K562 (cell line): Measurements from ENCODE around the gene PRRC2B. TPM values are rescaled to one million over a fixed set of nuclear protein-coding genes. Genes with fewer than 3 reads are reported as not detected.

ENCODE experiments used
- ATAC-seq: fragments of 200-7000 bp; cut with Tn5 transposase; 3 replicates; pipeline ENCODE4 v1.9.1; 2020; ENCODE audit warnings: moderate library complexity
- BruUV-seq: library from RNA; stranded (reverse); fragments of 400-500 nt; replicated peaks from 2 replicates; lab custom pipeline; 2021; lab: Mats Ljungman, UMichigan
- CTCF ChIA-PET: fragments of 300-600 bp; formaldehyde crosslinking; extraction: SDS; loops from one replicate; lab custom pipeline; 2021; ENCODE audit warnings: low intra/inter-chr PET ratio; lab: Yijun Ruan, JAX
- POLR2A ChIA-PET: fragments of 300-600, 350-650 bp; sonication (Branson Sonifier 250); formaldehyde crosslinking; extraction: SDS; loops from one replicate; lab custom pipeline; 2021; ENCODE audit warnings: antibody characterized with exemption, inconsistent platforms; lab: Yijun Ruan, JAX
- DNase-seq, 4 experiments: peaks; one replicate each; pipeline versions ENCODE4 v3.0.0 to v3.0.0-alpha.2; 2011 to 2018; ENCODE audit warnings: low spot score in 3 of 4, mixed read lengths in 3 of 4; ENCODE audit errors: extremely low read depth in 1 of 4
- FAIRE-seq: peaks from 2 replicates; lab custom pipeline; 2011; peaks lifted over from hg19 to GRCh38; lab: Jason Lieb, UNC
- H2AFZ ChIP-seq: 2 replicates; pipeline ENCODE4 v1.6.0; 2011; ENCODE audit warnings: low read depth, low read length, control low read depth, inconsistent platforms
- H3K27ac ChIP-seq: fragments of 200-600 bp; 3 replicates; pipeline ENCODE4 v1.8.0; 2011; ENCODE audit warnings: low read depth, mild to moderate bottlenecking, control low read depth, inconsistent platforms, low read length, moderate library complexity, mixed read lengths; ENCODE audit errors: extremely low read depth
- H3K27me3 ChIP-seq, 2 experiments: fragments of 300-600 bp in 1 of 2; 2 replicates in 1 of 2; 3 replicates in 1 of 2; pipeline versions ENCODE4 v1.6.0 to v1.8.0; 2011; ENCODE audit warnings: inconsistent platforms in 2 of 2, low read length in 2 of 2, mild to moderate bottlenecking in 1 of 2, mixed read lengths in 1 of 2, moderate library complexity in 1 of 2; ENCODE audit not compliant: control insufficient read depth in 2 of 2, insufficient read depth in 2 of 2
- H3K36me3 ChIP-seq: fragments of 300-600 bp; 3 replicates; pipeline ENCODE4 v1.8.0; 2011; ENCODE audit warnings: mild to moderate bottlenecking, low read length, inconsistent platforms; ENCODE audit not compliant: control insufficient read depth, insufficient read depth
- H3K4me1 ChIP-seq, 2 experiments: fragments of 200-600 bp in 1 of 2; replicated peaks in 1 of 2; 2 replicates in 1 of 2; 3 replicates in 1 of 2; pipeline versions ENCODE4 v1.5.1 to v1.8.0; 2011; ENCODE audit warnings: inconsistent platforms in 2 of 2, low read length in 2 of 2, mild to moderate bottlenecking in 1 of 2, mixed read lengths in 1 of 2, moderate library complexity in 1 of 2; ENCODE audit not compliant: control insufficient read depth in 2 of 2, insufficient read depth in 2 of 2
- H3K4me2 ChIP-seq: 2 replicates; pipeline ENCODE4 v1.6.1; 2011; ENCODE audit warnings: low read length, control low read depth, inconsistent platforms, mixed read lengths; ENCODE audit not compliant: insufficient read depth
- H3K4me3 ChIP-seq: fragments of 200-600 bp; sonication (generic), shearing (Covaris generic); 2 replicates; pipeline ENCODE4 v1.5.1; 2016; ENCODE audit warnings: control low read depth, inconsistent platforms
- H3K79me2 ChIP-seq: fragments of 200-600 bp; 3 replicates; pipeline ENCODE4 v1.8.0; 2011; ENCODE audit warnings: low read length, inconsistent platforms; ENCODE audit not compliant: control insufficient read depth, insufficient read depth
- H3K9ac ChIP-seq, 2 experiments: 2 replicates each; pipeline versions ENCODE4 v1.6.0 to v1.6.1; 2011; ENCODE audit warnings: low read depth in 2 of 2, low read length in 2 of 2, control low read depth in 1 of 2, inconsistent platforms in 1 of 2, mild to moderate bottlenecking in 1 of 2, mixed read lengths in 1 of 2; ENCODE audit not compliant: insufficient read depth in 1 of 2
- H3K9me1 ChIP-seq: one replicate; pipeline ENCODE4 v1.6.0; 2011; ENCODE audit warnings: inconsistent platforms, mild to moderate bottlenecking, low read length, moderate library complexity; ENCODE audit not compliant: control insufficient read depth, insufficient read depth
- H3K9me3 ChIP-seq: replicated peaks from 2 replicates; pipeline ENCODE4 v1.5.1; 2011; ENCODE audit warnings: low read depth, low read length, inconsistent platforms; ENCODE audit not compliant: control insufficient read depth, insufficient read depth
- H4K20me1 ChIP-seq: replicated peaks from 2 replicates; pipeline ENCODE4 v1.6.1; 2011; ENCODE audit warnings: low read length, inconsistent platforms, mixed read lengths; ENCODE audit not compliant: control insufficient read depth, insufficient read depth
- HMG20A ChIP-seq: fragments of 450-650 bp; formaldehyde crosslinking; conservative IDR thresholded peaks from 2 replicates; pipeline ENCODE4 v1.4.0; 2020; ENCODE audit warnings: mild to moderate bottlenecking, mixed read lengths
- MLLT1 ChIP-seq, 2 experiments: fragments of 450-650 bp; IDR thresholded peaks; 2 replicates each; pipeline ENCODE4 v1.6.1; 2016
- RCOR1 ChIP-seq, 2 experiments: IDR thresholded peaks; 2 replicates each; pipeline ENCODE4 v1.6.1; 2012; ENCODE audit warnings: low read depth in 2 of 2, low read length in 2 of 2, borderline replicate concordance in 1 of 2, improper control_type of control experiment in 1 of 2
- SIN3B ChIP-seq: fragments of 450-650 bp; IDR thresholded peaks from 2 replicates; pipeline ENCODE4 v1.6.1; 2017; ENCODE audit warnings: low read depth, mild to moderate bottlenecking, moderate library complexity
- ZNF311 ChIP-seq: fragments of 250-450 bp; sonication (Bioruptor Pico); IDR thresholded peaks from 2 replicates; pipeline ENCODE4 v1.4.0; 2020; ENCODE audit warnings: mild to moderate bottlenecking, moderate library complexity
- WGBS: fragments of 100-300 bp; shearing (Covaris generic); methylation state at CpG from one replicate; pipeline ENCODE4 v1.1.6; 2016; ENCODE audit warnings: low coverage, mixed read lengths; ENCODE audit not compliant: insufficient coverage; ENCODE audit errors: missing lambda C conversion rate; 5-methylcytosine and 5-hydroxymethylcytosine counted together
- in situ Hi-C: fragments of 300-500 bp; cut with MboI; formaldehyde crosslinking; loops from 4 replicates; pipeline ENCODE4 v1.15.0; 2018; ENCODE audit warnings: inconsistent platforms, mixed read lengths
- intact Hi-C: fragments of 100-400 bp; cut with micrococcal nuclease; formaldehyde crosslinking; loops from 2 replicates; pipeline ENCODE4 v1.14.2; 2022
- polyA plus RNA-seq, 8 experiments: library from polyadenylated mRNA; depleted of rRNA in 4 of 8; stranded (reverse) in 5 of 8; unstranded in 3 of 8; fragments of >200 nt; fragmentation: Nextera tagmentation in 2 of 8; fragmentation: Illumina TruSeq in 1 of 8; extraction: Ambion mirVana in 2 of 8; extraction: Trizol in 1 of 8; gene quantifications; 2 replicates each; pipeline versions ENCODE4 v1.2.1 to v1.2.3, GENCODE V29; 2011 to 2014; ENCODE audit warnings: inconsistent platforms in 1 of 8, missing spikeins in 1 of 8
- total RNA-seq, 7 experiments: library from RNA; depleted of rRNA in 6 of 7; stranded (reverse); fragments of >200 nt in 6 of 7; fragmentation: Illumina TruSeq in 2 of 7; extraction: Trizol in 2 of 7; gene quantifications; 2 replicates each; pipeline versions ENCODE4 v1.2.1 to v1.2.3, GENCODE V29; 2011 to 2021; ENCODE audit warnings: low replicate concordance in 1 of 7

Gene PRRC2B
- total and polyA plus RNA-seq, 9 of the 15 experiments (the other 6 are each of a cell fraction or from before 2014, with no cell fraction given) = 0.34 to 125 (median 30.9) TPM

- no peak overlapping the region for H3K4me2 ChIP-seq
- DNase-seq (no peak), FAIRE-seq (no peak), ATAC-seq (no peak)
- POLR2A ChIA-PET = interaction anchor here (0.6 to 1.5 kb wide), 5 partner anchors 9 to 898 kb away, joined by 3 to 7 read pairs (median 4); partner anchors contain the start of gene POMT1
- H3K27ac ChIP-seq = no peak overlapping the region
- H3K36me3 ChIP-seq = peaks cover 55% of the 10 kb centered on the region; the same call in 2 of the 3 replicates
- no peaks in the 10 kb centered on the region for H3K4me1 ChIP-seq
- WGBS = 88% methylated on average over 5 of the region's 6 CpGs
- H3K9ac ChIP-seq = 0 out of 4 replicates have a peak overlapping the region, but pooled peaks of 1 of the 2 experiments have one; percentile 20
- BruUV-seq = no TSS peak
- H3K9me3 ChIP-seq = no peaks in the 10 kb centered on the region
- H3K79me2 ChIP-seq = no peaks in the 10 kb centered on the region
- intact Hi-C loops (no loop called here), in situ Hi-C loops (loop anchor here (10.0 kb wide), 1 partner anchor 233 kb away; the partner anchor contains the start of gene RAPGEF1)
- no peak overlapping the region for H2AFZ ChIP-seq
- CTCF ChIA-PET = no interaction called here
- no peaks in the 10 kb centered on the region for H3K27me3 ChIP-seq
- H4K20me1 ChIP-seq = no peaks in the 10 kb centered on the region; the same call in 1 of the 2 replicates
- H3K9me1 ChIP-seq = no peaks in the 10 kb centered on the region
- H3K4me3 ChIP-seq = no peak overlapping the region
- no peak for TF ChIP-seq ZNF311 (CRISPR knock-in tag)
- no peak for TF ChIP-seq RCOR1 (IDR thresholded peaks at IDR 0.05; ENCODE audit: borderline replicate concordance in 1 of 2, low read depth in 2 of 2, low read length in 2 of 2)
- TF ChIP-seq HMG20A (CRISPR knock-in tag) = no peak
- TF ChIP-seq SIN3B = no peak
- TF ChIP-seq MLLT1 (IDR thresholded peaks at IDR 0.05) = no peak
These were observed 118.0 kb downstream of the PRRC2B start for GRCh38 chr9:131511880-131512279.
